HepG2 (cell line): ENCODE data around the gene PDLIM7. TPM values are rescaled to one million over a fixed set of nuclear protein-coding genes. Genes with fewer than 3 reads are reported as not detected.
A peak's percentile ranks its signal among the peaks of the same experiment; 100 is the strongest.

Experiments
- CREB1 ChIP-seq, 2 experiments: fragments of 450-650 bp in 1 of 2; IDR thresholded peaks; 2 replicates each; pipeline ENCODE4 v1.6.1; 2016 to 2017; ENCODE audit warnings: control low read depth in 1 of 2, mild to moderate bottlenecking in 1 of 2, missing compliant biosample characterization in 1 of 2, missing genetic modification characterization in 1 of 2
- HNF4A ChIP-seq: sonication (generic); formaldehyde crosslinking; IDR thresholded peaks from 2 replicates; pipeline ENCODE4 v1.4.0; 2020; ENCODE audit warnings: missing genetic modification reagents
- HNF4G ChIP-seq, 2 experiments: sonication (generic) in 1 of 2; formaldehyde crosslinking in 1 of 2; IDR thresholded peaks; 2 replicates each; pipeline versions ENCODE4 v1.4.0 to v1.6.1; 2011 to 2020; ENCODE audit warnings: borderline replicate concordance in 2 of 2, low read depth in 2 of 2, mild to moderate bottlenecking in 2 of 2, low read length in 1 of 2, missing genetic modification reagents in 1 of 2, moderate library complexity in 1 of 2
- IRF2 ChIP-seq: IDR thresholded peaks from 2 replicates; pipeline ENCODE4 v1.6.1; 2018; ENCODE audit warnings: missing genetic modification reagents, missing compliant biosample characterization
- JARID2 ChIP-seq: sonication (generic); formaldehyde crosslinking; IDR thresholded peaks from 2 replicates; pipeline ENCODE4 v1.8.1; 2023; ENCODE audit warnings: missing genetic modification reagents, inconsistent platforms; ENCODE audit not compliant: insufficient replicate concordance
- KMT2A ChIP-seq: sonication (generic); formaldehyde crosslinking; IDR thresholded peaks from 2 replicates; pipeline ENCODE4 v1.4.0; 2020; ENCODE audit warnings: missing genetic modification reagents
- NRL ChIP-seq: sonication (generic); formaldehyde crosslinking; IDR thresholded peaks from 2 replicates; pipeline ENCODE4 v1.5.0; 2020; ENCODE audit warnings: missing genetic modification reagents, mild to moderate bottlenecking, moderate library complexity, borderline replicate concordance
- SOX13 ChIP-seq, 3 experiments: fragments of 450-650 bp in 1 of 3; sonication (generic) in 1 of 3; formaldehyde crosslinking in 1 of 3; IDR thresholded peaks in 2 of 3; conservative IDR thresholded peaks in 1 of 3; 2 replicates each; pipeline versions ENCODE4 v1.5.0 to v1.6.1; 2016 to 2020; ENCODE audit warnings: antibody characterized with exemption in 1 of 3, mild to moderate bottlenecking in 1 of 3, missing compliant biosample characterization in 1 of 3, missing genetic modification reagents in 1 of 3, moderate library complexity in 1 of 3
- TSC22D2 ChIP-seq: sonication (generic); formaldehyde crosslinking; IDR thresholded peaks from 2 replicates; pipeline ENCODE4 v1.5.1; 2020; ENCODE audit warnings: missing genetic modification reagents, mild to moderate bottlenecking, borderline replicate concordance
- ZBTB42 ChIP-seq: sonication (generic); formaldehyde crosslinking; IDR thresholded peaks from 2 replicates; pipeline ENCODE4 v1.5.0; 2020; ENCODE audit warnings: mild to moderate bottlenecking, missing genetic modification reagents
- ZNF451 ChIP-seq: sonication (generic); formaldehyde crosslinking; IDR thresholded peaks from 2 replicates; pipeline ENCODE4 v1.5.0; 2020; ENCODE audit warnings: mild to moderate bottlenecking, missing genetic modification reagents
- ZNF678 ChIP-seq: sonication (generic); formaldehyde crosslinking; IDR thresholded peaks from 2 replicates; pipeline ENCODE4 v1.4.0; 2020; ENCODE audit warnings: mild to moderate bottlenecking, missing genetic modification reagents
- ZNF772 ChIP-seq: sonication (generic); formaldehyde crosslinking; IDR thresholded peaks from 2 replicates; pipeline ENCODE4 v1.5.0; 2020; ENCODE audit warnings: mild to moderate bottlenecking, missing genetic modification reagents
- polyA plus RNA-seq, 8 experiments: library from polyadenylated mRNA; depleted of rRNA in 3 of 8; stranded (reverse) in 7 of 8; unstranded in 1 of 8; fragments of >200 nt; fragmentation: Illumina TruSeq in 4 of 8; extraction: Trizol in 4 of 8; gene quantifications; 2 replicates each; pipeline versions ENCODE4 v1.2.1 to v1.2.3, GENCODE V29; 2011 to 2016; ENCODE audit warnings: low read depth in 4 of 8, missing spikeins in 1 of 8, mixed read lengths in 1 of 8; ENCODE audit not compliant: insufficient read depth in 1 of 8
- total RNA-seq, 5 experiments: library from RNA; depleted of rRNA; stranded (reverse); fragments of >200 nt; fragmentation: Illumina TruSeq; extraction: Trizol; gene quantifications; 2 replicates each; pipeline ENCODE4 v1.2.3, GENCODE V29; 2016; ENCODE audit warnings: low read depth in 1 of 5
- TF ChIP-seq, protein P1 (sequence below): sonication (generic); formaldehyde crosslinking; IDR thresholded peaks from 2 replicates; pipeline ENCODE4 v1.5.0; 2020; ENCODE audit warnings: missing genetic modification reagents
- TF ChIP-seq, protein P2 (sequence below): IDR thresholded peaks from 2 replicates; pipeline ENCODE4 v1.6.1; 2018; ENCODE audit warnings: missing genetic modification reagents
- TF ChIP-seq, protein P3 (sequence below): sonication (generic); formaldehyde crosslinking; IDR thresholded peaks from 2 replicates; pipeline ENCODE4 v1.4.0; 2020; ENCODE audit warnings: missing genetic modification reagents
- TF ChIP-seq, protein P4 (sequence below): sonication (generic); formaldehyde crosslinking; IDR thresholded peaks from 2 replicates; pipeline ENCODE4 v1.9.0; 2022; ENCODE audit warnings: low read depth, missing genetic modification reagents
- TF ChIP-seq, protein P5 (sequence below): sonication (generic); formaldehyde crosslinking; conservative IDR thresholded peaks from 2 replicates; pipeline ENCODE4 v1.8.0; 2022; ENCODE audit warnings: mild to moderate bottlenecking, moderate library complexity, missing genetic modification reagents

PDLIM7 gene
- total and polyA plus RNA-seq, 2 of the 13 experiments (the other 11 are each of a cell fraction or from before 2014, with no cell fraction given): 21.1 to 31.3 TPM

DNA sequence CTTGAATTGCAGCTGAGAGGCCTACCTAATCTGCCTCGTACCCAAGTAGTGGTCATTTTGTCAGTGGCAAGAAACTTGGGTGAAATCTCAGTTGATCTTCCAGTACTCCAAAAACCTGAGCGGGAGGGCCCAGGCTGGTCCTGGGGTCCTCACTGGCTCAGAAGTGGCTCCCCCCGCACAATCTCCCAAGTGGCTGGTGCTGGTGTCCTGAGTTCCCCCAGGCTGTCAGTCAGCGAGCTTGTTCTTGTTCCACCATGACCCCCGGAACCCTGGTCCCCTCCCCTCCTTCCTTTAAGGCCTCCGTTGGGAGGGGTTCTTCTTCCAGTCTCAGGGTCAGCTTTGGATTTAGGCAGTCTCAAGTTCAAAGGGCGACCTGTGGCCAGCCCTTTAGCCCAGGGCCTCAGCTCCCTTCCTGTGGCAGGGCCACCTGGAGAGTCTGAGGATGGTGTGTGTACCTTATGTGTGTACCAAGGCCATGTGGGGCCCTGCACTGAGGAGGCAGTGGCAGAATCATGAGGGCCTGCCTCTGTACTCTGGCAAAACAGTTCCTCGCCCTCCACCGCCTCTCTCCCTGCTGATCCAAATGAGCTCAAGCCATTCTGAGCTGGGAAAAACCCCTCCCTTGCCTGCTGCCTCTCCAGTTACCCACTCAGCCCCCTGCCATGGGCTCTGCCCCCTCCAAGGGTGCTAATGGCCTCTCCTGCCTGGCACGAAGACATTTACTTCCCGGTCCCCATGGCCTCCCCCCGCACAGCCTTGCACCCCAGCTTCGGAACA lies 19.5 kb downstream of the PDLIM7 start (continued):
- TF ChIP-seq, protein P1, sequence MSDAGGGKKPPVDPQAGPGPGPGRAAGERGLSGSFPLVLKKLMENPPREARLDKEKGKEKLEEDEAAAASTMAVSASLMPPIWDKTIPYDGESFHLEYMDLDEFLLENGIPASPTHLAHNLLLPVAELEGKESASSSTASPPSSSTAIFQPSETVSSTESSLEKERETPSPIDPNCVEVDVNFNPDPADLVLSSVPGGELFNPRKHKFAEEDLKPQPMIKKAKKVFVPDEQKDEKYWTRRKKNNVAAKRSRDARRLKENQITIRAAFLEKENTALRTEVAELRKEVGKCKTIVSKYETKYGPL (CRISPR knock-in tag): no peak
- no peak for TF ChIP-seq ZNF451 (CRISPR knock-in tag)
- 0 out of 2 replicates have a peak, but pooled peaks have one; percentile 21 for TF ChIP-seq NRL (CRISPR knock-in tag)
- TF ChIP-seq, protein P2, sequence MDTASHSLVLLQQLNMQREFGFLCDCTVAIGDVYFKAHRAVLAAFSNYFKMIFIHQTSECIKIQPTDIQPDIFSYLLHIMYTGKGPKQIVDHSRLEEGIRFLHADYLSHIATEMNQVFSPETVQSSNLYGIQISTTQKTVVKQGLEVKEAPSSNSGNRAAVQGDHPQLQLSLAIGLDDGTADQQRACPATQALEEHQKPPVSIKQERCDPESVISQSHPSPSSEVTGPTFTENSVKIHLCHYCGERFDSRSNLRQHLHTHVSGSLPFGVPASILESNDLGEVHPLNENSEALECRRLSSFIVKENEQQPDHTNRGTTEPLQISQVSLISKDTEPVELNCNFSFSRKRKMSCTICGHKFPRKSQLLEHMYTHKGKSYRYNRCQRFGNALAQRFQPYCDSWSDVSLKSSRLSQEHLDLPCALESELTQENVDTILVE (CRISPR knock-in tag): no peak
- no peak for TF ChIP-seq JARID2
- peak; percentile 24; the same call in 1 of the 2 replicates for TF ChIP-seq IRF2 (CRISPR knock-in tag)
- no peak for TF ChIP-seq ZBTB42 (CRISPR knock-in tag)
- TF ChIP-seq, protein P3, sequence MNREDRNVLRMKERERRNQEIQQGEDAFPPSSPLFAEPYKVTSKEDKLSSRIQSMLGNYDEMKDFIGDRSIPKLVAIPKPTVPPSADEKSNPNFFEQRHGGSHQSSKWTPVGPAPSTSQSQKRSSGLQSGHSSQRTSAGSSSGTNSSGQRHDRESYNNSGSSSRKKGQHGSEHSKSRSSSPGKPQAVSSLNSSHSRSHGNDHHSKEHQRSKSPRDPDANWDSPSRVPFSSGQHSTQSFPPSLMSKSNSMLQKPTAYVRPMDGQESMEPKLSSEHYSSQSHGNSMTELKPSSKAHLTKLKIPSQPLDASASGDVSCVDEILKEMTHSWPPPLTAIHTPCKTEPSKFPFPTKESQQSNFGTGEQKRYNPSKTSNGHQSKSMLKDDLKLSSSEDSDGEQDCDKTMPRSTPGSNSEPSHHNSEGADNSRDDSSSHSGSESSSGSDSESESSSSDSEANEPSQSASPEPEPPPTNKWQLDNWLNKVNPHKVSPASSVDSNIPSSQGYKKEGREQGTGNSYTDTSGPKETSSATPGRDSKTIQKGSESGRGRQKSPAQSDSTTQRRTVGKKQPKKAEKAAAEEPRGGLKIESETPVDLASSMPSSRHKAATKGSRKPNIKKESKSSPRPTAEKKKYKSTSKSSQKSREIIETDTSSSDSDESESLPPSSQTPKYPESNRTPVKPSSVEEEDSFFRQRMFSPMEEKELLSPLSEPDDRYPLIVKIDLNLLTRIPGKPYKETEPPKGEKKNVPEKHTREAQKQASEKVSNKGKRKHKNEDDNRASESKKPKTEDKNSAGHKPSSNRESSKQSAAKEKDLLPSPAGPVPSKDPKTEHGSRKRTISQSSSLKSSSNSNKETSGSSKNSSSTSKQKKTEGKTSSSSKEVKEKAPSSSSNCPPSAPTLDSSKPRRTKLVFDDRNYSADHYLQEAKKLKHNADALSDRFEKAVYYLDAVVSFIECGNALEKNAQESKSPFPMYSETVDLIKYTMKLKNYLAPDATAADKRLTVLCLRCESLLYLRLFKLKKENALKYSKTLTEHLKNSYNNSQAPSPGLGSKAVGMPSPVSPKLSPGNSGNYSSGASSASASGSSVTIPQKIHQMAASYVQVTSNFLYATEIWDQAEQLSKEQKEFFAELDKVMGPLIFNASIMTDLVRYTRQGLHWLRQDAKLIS: no peak
- TF ChIP-seq SOX13 (IDR thresholded peaks at IDR 0.05): no peak
- TF ChIP-seq SOX13 (CRISPR knock-in tag; conservative IDR thresholded peaks at IDR 0.05 in 1 of 2, IDR thresholded peaks at IDR 0.05 in 1 of 2): 0 out of 4 replicates have a peak, but pooled peaks of 1 of the 2 experiments have one; percentile 6
- TF ChIP-seq HNF4A (CRISPR knock-in tag): peak; percentile 57
- no peak for TF ChIP-seq CREB1 (IDR thresholded peaks at IDR 0.05)
- no peak for TF ChIP-seq CREB1 (CRISPR knock-in tag; IDR thresholded peaks at IDR 0.05)
- TF ChIP-seq HNF4G (IDR thresholded peaks at IDR 0.05; ENCODE audit: borderline replicate concordance, low read depth, low read length): no peak
- TF ChIP-seq HNF4G (CRISPR knock-in tag; IDR thresholded peaks at IDR 0.05; ENCODE audit: borderline replicate concordance, low read depth): no peak
- no peak for TF ChIP-seq TSC22D2 (CRISPR knock-in tag)
- no peak for TF ChIP-seq ZNF678
- TF ChIP-seq, protein P4, sequence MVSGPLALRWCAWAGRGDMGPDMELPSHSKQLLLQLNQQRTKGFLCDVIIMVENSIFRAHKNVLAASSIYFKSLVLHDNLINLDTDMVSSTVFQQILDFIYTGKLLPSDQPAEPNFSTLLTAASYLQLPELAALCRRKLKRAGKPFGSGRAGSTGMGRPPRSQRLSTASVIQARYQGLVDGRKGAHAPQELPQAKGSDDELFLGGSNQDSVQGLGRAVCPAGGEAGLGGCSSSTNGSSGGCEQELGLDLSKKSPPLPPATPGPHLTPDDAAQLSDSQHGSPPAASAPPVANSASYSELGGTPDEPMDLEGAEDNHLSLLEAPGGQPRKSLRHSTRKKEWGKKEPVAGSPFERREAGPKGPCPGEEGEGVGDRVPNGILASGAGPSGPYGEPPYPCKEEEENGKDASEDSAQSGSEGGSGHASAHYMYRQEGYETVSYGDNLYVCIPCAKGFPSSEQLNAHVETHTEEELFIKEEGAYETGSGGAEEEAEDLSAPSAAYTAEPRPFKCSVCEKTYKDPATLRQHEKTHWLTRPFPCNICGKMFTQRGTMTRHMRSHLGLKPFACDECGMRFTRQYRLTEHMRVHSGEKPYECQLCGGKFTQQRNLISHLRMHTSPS (CRISPR knock-in tag): 0 out of 2 replicates have a peak, but pooled peaks have one; percentile 36
- TF ChIP-seq, protein P5, sequence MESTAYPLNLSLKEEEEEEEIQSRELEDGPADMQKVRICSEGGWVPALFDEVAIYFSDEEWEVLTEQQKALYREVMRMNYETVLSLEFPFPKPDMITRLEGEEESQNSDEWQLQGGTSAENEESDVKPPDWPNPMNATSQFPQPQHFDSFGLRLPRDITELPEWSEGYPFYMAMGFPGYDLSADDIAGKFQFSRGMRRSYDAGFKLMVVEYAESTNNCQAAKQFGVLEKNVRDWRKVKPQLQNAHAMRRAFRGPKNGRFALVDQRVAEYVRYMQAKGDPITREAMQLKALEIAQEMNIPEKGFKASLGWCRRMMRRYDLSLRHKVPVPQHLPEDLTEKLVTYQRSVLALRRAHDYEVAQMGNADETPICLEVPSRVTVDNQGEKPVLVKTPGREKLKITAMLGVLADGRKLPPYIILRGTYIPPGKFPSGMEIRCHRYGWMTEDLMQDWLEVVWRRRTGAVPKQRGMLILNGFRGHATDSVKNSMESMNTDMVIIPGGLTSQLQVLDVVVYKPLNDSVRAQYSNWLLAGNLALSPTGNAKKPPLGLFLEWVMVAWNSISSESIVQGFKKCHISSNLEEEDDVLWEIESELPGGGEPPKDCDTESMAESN: no peak
- TF ChIP-seq KMT2A (CRISPR knock-in tag): no peak
- no peak for TF ChIP-seq ZNF772
